WI38 (cell line): ENCODE results near the gene WNT1.

Experiments used
- H3K4me3 ChIP-seq: 2 replicates; pipeline ENCODE4 v1.5.1; 2011; ENCODE audit warnings: low read depth, mild to moderate bottlenecking, control low read depth, low read length
- CTCF ChIP-seq: IDR thresholded peaks from 2 replicates; pipeline ENCODE4 v1.5.1; 2012; ENCODE audit warnings: low read depth, mild to moderate bottlenecking, control low read depth, low read length

Gene WNT1

GRCh38 chr12:49026101-49026500 lies 48.0 kb downstream of the WNT1 start:
- no peak for TF ChIP-seq CTCF
- no peak overlapping the region for H3K4me3 ChIP-seq

GRCh38 chr12:49026678-49027480 lies 48.8 kb downstream of the WNT1 start:
- no peak overlapping the region for H3K4me3 ChIP-seq
- TF ChIP-seq CTCF = no peak

GRCh38 chr12:49027846-49028555 lies 49.9 kb downstream of the WNT1 start:
- no peak for TF ChIP-seq CTCF
- H3K4me3 ChIP-seq = no peak overlapping the region

- no peak overlapping the region for H3K4me3 ChIP-seq
- no peak for TF ChIP-seq CTCF
Observed at GRCh38 chr12:49028666-49029275, 50.6 kb downstream of the WNT1 start.

- H3K4me3 ChIP-seq = no peak overlapping the region
- no peak for TF ChIP-seq CTCF
Observed at GRCh38 chr12:49030119-49030518, 52.0 kb downstream of the WNT1 start.

- no peak for TF ChIP-seq CTCF
- H3K4me3 ChIP-seq = no peak overlapping the region
Observed at GRCh38 chr12:49030714-49031572, 52.8 kb downstream of the WNT1 start.
